Kidney tubule cell (primary cell): ENCODE results near the gene GUCA2A.
"Not testable (repeated sequence)": the region's sequence is repeated elsewhere in the genome, so short reads cannot be mapped to it uniquely, and the experiment has no call there.

Source experiments
- DNase-seq: peaks from one replicate; pipeline ENCODE4 v3.0.0-alpha.2; 2018; ENCODE audit warnings: low spot score

GUCA2A gene

GRCh38 chr1:42164551-42165420 is at the start of gene GUCA2A:
GUCA2A (minus strand) TSS chr1:42164745; CDS start chr1:42164712, 33 bp downstream.
- DNase-seq: no peak

- peak; percentile 17 for DNase-seq
Measured at GRCh38 chr1:42211224-42211623, 46.7 kb upstream of the GUCA2A start.

- DNase-seq: peak; percentile 39
Measured at GRCh38 chr1:42210421-42211133, 46.0 kb upstream of the GUCA2A start.

GRCh38 chr1:42209526-42210251 is 45.1 kb upstream of the GUCA2A start:
- peak; percentile 34 for DNase-seq

GRCh38 chr1:42206930-42207329 is 42.4 kb upstream of the GUCA2A start:
- DNase-seq: not testable (repeated sequence)

GRCh38 chr1:42206164-42206563 is 41.6 kb upstream of the GUCA2A start:
- peak; percentile 61 for DNase-seq

- no peak for DNase-seq
Measured at GRCh38 chr1:42201986-42202385, 37.4 kb upstream of the GUCA2A start.

GRCh38 chr1:42198251-42198650 is 33.7 kb upstream of the GUCA2A start:
- DNase-seq: no peak

- peak; percentile 41 for DNase-seq
Measured at GRCh38 chr1:42195841-42196240, 31.3 kb upstream of the GUCA2A start.

GRCh38 chr1:42192106-42192505 is 27.6 kb upstream of the GUCA2A start:
- DNase-seq: no peak

GRCh38 chr1:42191319-42191718 is 26.8 kb upstream of the GUCA2A start:
- DNase-seq: no peak

- no peak for DNase-seq
Measured at GRCh38 chr1:42189931-42190853, 25.6 kb upstream of the GUCA2A start.

- peak; percentile 42 for DNase-seq
Measured at GRCh38 chr1:42186152-42186551, 21.6 kb upstream of the GUCA2A start.

GRCh38 chr1:42184616-42185015 is 20.1 kb upstream of the GUCA2A start:
- DNase-seq: no peak

- no peak for DNase-seq
Measured at GRCh38 chr1:42183957-42184268, 19.4 kb upstream of the GUCA2A start.

GRCh38 chr1:42183210-42183956 is 18.8 kb upstream of the GUCA2A start:
- no peak for DNase-seq

GRCh38 chr1:42181687-42182086 is 17.1 kb upstream of the GUCA2A start:
- no peak for DNase-seq

GRCh38 chr1:42179900-42180329 is 15.4 kb upstream of the GUCA2A start:
- no peak for DNase-seq

GRCh38 chr1:42179275-42179674 is 14.7 kb upstream of the GUCA2A start:
- DNase-seq: no peak

- no peak for DNase-seq
Measured at GRCh38 chr1:42178249-42178648, 13.7 kb upstream of the GUCA2A start.

- DNase-seq: peak; percentile 75
Measured at GRCh38 chr1:42177541-42177981, 13.0 kb upstream of the GUCA2A start.
